ENCODE data around the gene PPP2R3C.
A peak's percentile ranks its signal among the peaks of the same experiment; 100 is the strongest.
"Not testable (repeated sequence)": the region's sequence is repeated elsewhere in the genome, so short reads cannot be mapped to it uniquely, and the experiment has no call there.

The PPP2R3C gene

GRCh38 chr14:35121887-35122695 is at the start of gene PPP2R3C, which contains the start of gene PRORP:
PPP2R3C (minus strand) TSS chr14:35121990; CDS start chr14:35121959, 31 bp downstream.
PRORP (plus strand) TSS chr14:35122552; CDS start chr14:35123246, 694 bp downstream.
- DNase-seq: peak; percentile 95 to 96

GRCh38 chr14:35167496-35167895 is 45.7 kb upstream of the PPP2R3C start:
- no peak for DNase-seq

DNA sequence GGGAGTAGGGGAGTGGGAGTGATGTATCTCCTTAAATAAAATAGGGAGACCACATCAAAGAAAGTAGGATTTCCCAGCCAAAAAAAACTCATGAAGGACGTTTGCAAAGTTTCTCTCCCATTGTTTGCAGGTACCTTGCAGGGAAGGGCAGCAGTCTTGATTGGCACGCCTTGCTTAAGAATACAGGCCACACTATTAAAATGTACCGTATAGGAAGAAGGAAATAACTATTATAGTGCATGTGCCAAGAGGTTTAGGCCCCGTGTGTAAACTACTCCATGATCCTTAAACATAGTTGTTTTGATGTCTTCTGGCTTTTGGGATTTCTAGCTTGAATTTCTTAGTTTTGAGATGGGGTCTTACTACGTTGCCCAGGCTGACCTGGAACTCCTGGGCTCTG is 43.1 kb upstream of the PPP2R3C start:
- DNase-seq: no peak

DNA sequence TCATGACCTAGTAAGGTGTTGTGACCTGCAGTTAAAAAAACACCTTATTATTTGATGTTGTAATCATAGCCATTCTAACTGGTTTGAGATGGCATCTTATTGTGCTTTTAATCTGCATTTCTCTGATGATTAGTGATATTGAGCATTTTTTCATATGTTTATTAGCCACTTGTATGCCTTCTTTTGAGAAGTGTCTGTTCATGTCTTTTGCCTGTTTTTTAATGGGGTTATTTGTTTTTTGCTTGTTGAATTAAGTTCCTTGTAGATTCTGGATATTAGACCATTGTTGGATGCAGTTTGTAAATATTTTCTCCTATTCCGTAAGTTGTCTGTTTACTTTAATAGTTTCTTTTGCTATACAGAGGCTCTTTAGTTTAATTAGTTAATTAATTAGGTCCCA is 41.6 kb upstream of the PPP2R3C start:
- DNase-seq: no peak

DNA sequence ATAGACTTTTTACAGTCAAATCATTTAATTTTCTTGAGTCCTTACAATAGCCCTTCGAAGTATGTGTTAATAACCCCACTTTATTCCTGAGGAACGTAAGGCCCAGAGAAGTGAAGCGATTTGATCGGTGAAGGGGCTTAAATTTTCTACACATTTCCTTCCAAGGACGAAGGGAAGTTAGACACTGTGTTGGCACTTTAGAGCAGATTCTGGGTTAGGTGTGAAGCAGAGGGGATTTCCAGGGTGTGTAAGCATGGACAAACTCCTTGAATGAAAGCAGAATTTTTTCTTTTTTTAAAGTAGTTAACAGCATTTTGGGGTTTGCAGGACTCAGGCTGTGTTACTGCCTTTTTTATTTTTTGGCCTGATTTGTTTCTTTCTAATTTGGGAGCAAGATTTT is 39.4 kb upstream of the PPP2R3C start:
- no peak for DNase-seq

GRCh38 chr14:35159742-35160409 is 38.1 kb upstream of the PPP2R3C start:
- DNase-seq: no peak

DNA sequence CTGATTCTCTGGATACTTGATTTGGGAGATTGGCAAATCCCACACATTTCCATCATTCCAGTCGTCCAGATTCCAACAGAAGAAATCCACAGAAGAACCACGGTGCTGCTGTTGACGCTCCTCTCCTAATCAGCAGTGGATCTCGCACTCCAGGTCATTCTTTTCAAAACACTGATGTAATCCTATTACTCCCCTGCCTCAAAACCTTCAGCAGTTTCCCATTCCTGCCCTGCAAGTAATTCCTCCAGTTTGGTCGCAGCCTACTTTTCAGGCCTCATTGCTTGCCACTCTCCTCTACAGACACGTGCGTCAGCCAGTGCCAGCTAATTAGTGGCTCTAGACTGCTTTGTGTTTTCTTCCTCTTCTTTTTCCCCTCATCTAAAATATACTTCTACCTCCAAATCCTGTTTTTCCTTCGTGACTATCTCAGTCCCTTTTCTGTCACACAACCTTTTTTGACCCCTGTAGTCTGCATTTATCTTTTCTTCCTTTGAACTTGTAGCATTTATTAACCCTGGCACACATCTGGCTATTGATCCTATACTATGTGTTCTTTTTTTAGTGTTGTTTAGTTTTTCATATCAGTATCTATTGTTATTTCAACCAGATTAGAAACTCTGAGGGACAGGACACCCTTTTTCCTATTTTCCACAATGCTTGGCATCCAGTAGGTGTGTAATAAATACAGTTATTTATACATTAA is 37.3 kb upstream of the PPP2R3C start:
- DNase-seq: no peak

- no peak for DNase-seq
Observed at GRCh38 chr14:35158491-35158890, 36.7 kb upstream of the PPP2R3C start.

DNA sequence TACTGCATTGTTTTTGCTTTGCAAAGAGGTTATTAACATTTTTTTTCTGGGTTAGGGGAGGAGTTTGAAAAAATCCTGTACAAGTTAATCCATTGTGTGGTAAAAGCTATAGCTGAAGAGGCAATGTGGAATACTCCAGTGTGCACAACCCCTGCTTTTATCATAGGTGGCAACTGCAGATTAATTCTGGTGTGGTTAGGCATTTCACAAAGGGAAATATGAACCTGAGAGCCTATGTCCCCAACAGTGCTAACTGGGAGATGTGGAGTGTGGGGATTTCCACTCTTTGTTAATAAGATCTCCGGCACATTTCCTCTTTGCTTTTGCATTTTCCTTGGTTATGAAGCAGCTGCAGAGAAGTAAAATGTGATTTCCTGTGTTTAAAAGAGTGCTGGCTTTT is 34.2 kb upstream of the PPP2R3C start:
- no peak for DNase-seq

DNA sequence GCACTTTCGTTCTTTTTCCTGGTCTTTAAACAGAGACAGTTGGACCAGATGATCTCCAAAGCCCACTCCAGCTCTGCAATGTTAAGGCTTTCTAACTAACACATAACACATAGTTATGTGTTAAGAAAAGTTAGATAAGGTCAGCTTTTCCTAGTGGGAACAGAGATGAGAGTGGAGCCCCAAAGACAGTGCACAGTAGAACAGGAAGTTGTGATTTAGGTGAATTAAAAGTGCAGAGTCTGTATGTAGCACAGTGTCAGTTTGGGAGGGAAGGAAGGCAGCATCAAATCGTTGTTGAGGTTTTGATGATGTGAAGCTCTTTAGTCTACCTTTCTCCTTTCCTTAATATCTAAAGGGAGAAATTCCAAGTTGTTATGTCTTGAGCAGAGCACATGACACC is 32.2 kb upstream of the PPP2R3C start:
- no peak for DNase-seq

DNA sequence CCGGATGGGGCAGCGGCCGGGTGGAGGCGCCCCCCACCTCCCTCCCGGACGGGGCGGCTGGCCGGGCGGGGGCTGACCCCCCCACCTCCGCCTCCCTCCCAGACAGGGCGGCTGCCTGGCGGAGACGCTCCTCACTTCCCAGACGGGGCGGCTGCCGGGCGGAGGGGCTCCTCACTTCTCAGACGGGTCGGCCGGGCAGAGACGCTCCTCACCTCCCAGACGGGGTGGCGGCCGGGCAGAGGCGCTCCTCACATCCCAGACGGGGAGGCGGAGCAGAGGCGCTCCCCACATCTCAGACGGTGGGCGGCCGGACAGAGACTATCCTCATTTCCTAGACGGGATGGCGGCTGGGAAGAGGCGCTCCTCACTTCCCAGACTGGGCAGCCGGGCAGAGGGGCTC is 30.7 kb upstream of the PPP2R3C start:
- DNase-seq: not testable (repeated sequence)

DNA sequence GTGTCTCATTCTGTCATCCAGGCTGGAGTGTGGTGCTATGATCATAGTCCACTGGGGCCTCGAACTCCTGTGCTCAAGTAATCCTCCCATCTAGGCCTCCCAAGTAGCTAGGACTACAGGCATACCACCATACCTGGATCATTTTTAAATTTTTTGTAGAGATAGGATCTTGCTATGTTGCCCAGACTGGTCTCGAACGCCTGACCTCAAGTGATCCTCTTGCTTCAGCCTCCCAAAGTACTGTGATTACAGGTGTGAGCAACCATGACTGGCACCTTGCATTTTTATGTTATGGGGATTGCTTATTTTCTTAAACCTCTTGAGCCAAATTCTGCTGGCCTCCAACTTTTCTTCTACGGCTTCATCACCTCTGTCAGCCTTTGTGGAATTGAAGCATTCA is 27.4 kb upstream of the PPP2R3C start:
- DNase-seq: no peak

- DNase-seq: no peak
Observed at GRCh38 chr14:35147711-35148110, 25.9 kb upstream of the PPP2R3C start.

DNA sequence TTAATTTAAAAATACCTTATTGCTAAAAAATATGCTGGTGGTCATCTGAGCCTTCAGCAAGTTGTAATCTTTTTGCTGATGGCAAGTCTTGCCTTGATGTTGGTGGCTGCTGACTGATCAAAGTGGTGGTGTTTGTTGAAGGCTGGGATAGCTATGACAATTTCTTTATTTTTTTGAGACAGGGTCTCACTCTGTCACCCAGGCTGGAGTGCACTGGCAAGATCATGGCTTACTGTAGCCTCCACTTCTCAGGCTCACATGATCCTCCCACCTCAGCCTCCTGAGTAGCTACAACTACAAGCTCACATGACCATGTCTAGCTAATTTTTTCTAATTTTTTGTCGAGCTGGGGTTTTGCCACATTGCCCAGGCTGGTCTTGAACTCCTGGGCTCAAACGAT is 25.4 kb upstream of the PPP2R3C start:
- DNase-seq: no peak

DNA sequence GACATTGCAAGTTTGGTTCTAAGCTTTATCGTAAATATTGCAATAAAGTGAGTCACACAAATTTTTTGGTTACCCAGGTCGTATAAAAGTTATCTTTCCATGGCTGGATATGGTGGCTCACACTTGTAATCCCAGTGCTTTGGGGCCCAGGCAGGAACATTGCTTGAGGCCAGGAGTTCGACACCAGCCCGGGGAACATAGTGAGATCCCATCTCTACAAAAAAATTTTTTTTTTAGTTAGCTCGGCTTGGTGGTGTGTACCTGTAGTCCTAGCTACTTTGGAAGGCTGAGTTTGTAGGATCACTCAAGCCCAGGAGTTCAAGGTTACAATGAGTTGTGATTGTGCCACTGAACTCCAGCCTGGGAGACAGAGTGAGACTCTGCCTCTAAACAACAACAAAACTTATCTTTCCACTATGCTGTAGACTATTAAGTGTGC is 24.9 kb upstream of the PPP2R3C start:
- no peak for DNase-seq

DNA sequence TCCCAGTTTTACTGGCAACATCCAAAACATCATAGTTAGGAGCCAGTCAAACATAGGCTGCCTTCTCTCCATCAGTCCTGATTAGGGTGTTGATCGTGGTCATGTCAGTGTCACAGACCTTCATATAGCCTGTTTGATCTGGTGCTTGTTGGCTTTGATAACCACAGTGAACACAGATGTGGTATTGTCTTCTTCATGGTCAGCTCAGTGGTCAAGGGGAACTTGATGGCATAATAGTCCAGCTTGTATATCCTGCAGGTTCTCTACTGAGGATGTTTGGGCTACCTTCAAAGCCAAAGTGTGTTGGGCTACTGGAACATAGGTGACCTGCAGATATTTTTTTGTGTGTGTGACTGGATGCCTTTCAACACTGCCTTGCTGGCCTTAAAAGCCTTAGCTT is 22.2 kb upstream of the PPP2R3C start:
- DNase-seq: no peak

- peak in 1 of 2 experiments; percentile 57 for DNase-seq
Observed at GRCh38 chr14:35140718-35141581, 19.2 kb upstream of the PPP2R3C start.

GRCh38 chr14:35138585-35138984 is 16.8 kb upstream of the PPP2R3C start:
- DNase-seq: peak in 1 of 2 experiments; percentile 53

GRCh38 chr14:35134329-35135123 is 12.7 kb upstream of the PPP2R3C start:
- no peak for DNase-seq

DNA sequence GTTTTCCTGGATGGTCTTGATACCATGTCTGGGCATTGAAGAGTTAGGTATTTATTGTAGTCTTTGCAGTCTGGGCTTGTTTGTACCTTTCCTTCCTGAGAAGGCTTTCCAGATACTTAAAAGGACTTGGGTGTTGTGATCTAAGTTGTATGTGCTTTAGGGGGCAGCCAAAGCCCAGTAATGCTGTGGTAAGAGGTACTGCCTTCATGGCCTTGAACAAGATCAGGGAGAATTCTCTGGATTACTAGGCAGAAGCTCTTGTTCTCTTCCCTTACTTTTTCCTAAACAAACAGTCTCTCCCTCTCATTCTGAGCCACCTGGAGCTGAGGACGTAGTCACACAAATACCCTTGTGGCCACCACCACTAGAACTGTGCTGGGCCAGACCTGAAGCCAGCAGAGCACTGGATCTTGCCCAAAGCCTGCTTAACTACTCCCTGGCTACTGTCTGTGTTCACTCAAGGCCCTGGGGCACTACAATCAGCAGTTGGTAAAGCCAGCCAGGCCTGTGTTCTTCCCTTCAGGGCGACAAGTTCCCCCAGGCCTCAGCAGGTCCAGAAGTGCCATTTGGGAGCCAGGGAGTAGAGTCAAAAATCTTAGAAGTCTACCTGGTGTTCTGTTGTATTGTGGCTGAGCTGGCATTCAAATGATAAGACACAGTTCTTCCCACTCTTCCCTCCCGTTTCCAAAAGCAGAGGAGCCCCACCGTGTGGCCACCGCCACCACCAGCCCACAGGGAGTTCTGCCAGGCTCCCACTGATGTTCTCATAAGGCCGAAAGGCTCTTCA is 11.9 kb upstream of the PPP2R3C start:
- DNase-seq: no peak

DNA sequence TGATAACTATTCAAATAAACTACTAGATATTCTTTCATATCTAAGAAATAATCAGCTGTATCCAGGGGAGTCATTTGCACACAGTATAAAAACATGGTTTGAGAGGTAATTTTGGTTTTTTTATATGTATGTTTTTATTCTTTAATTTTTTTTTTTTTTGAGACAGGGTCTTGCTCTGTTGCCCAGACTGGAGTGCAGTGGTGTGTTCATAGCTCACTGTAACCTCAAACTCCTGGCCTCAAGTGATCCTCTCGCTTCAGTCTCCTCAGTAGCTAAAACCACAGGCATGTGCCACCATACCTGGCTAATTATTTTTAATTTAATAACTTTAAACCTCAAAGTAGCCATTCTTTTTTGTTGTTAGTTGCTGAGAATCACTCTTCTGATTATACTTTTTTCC is 2.3 kb upstream of the PPP2R3C start:
- no peak for DNase-seq
